Loucy (cell line): ENCODE results near the gene FLRT2.

Source experiments
- CTCF ChIP-seq: fragments of 200-600 bp; sonication (generic); conservative IDR thresholded peaks from 2 replicates; pipeline ENCODE4 v1.5.1; 2014; ENCODE audit warnings: mild to moderate bottlenecking, antibody characterized with exemption, low read length
- EZH2phosphoT487 ChIP-seq: fragments of 200-600 bp; IDR thresholded peaks from 2 replicates; pipeline ENCODE4 v1.6.1; 2018; ENCODE audit warnings: antibody characterized with exemption, mild to moderate bottlenecking, moderate library complexity, borderline replicate concordance

GRCh38 chr14:85512451-85512850 lies 17.5 kb upstream of the FLRT2 start:
- TF ChIP-seq CTCF (no peak), EZH2phosphoT487 (no peak)
